HG03196 (cell line): ENCODE results near the gene ANKMY1.
"Not testable (repeated sequence)": the region's sequence is repeated elsewhere in the genome, so short reads cannot be mapped to it uniquely, and the experiment has no call there.

Source experiments
- ATAC-seq: cut with Tn5 transposase; IDR thresholded peaks from one replicate; pipeline ENCODE4 v1.9.1; 2021; ENCODE audit not compliant: unreplicated experiment

Gene ANKMY1

DNA sequence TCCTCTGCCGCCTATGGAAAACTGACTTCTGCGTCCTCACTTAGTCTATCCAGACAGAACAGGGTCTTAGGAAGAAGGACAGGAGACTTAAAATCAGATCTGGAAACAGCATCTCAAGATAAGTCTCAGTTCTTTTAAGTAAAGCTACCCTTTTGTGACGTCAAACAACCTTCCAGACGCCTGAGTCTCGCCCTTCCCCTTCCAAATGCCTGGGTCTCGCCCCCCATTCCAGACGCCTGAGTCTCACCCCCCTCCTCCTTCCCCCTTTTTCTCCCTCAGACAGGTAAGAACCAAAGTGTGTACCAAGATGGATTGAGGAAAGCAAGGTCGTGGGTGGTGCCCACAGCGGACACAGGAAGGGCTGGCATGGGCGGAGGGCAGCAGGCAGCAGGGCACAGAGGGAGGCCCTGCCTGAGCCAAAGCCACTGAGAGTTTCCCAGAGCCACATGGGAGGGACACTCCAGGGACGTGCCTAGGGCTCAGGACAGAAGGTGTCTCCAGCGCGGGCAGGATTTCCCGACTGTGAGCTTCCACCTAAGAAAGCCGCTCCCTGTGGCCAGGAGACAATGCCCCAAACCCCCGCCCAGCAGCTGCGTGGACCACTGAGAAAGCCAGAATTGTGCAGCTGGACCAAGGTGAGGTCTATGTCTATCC, 51.3 kb downstream of the ANKMY1 start:
- no peak for ATAC-seq

DNA sequence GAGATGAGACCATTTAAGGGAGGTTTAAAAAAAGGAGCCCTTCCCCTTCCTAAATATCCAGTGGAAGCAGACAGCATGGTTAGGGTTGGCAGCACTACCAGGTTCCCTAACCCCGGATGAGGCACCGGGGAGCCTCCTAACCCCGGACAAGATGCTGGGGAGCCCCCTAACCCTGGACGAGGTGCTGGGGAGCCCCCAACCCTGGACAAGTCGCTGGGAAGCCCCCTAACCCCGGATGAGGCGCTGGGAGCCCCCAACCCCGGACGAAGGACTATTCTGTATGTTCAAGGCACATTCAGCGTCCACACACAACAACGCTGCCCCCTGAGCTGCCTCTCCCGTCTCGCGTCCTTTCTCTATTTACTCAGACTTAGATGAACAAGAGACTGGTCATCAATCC, 51.9 kb downstream of the ANKMY1 start:
- ATAC-seq: no peak

DNA sequence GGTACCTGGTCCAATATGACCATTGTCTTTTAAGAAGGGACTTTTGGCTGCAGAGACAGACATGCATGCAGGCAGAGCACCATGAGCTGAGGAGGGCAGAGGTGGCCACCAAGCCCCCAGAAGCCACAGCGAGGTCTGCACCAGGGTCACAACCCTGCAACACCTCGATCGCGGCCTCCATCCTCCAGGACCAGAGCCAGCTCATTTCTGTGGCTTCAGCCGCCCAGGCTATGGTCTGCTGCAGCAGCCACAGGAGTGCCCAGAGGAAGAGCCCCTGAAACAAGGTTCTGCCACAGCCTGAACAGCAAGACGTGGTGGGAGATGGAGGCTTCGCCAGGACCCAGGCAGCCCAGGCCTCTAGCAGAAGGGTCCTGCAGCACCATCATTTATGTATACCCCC, 53.9 kb downstream of the ANKMY1 start:
- ATAC-seq: no peak

DNA sequence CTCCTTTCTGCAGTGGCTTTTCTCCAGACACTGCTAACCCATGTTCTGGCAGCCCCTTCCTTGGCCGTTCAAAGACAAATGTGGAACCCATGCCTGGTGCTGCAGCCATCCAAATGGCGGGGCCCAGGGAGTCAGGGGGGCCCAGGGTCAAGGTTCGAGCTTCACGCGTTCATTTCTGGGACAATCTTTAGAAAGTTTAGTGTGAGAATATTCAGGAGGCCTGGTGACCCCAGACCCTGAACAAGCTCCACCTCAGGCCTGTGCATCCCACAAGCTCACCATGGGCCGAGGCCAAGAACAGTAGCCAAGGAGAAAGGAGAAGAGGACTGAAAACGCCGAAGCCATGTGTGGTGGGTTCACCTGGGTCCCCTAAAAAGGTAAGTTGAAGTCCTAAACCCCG, 54.4 kb downstream of the ANKMY1 start:
- ATAC-seq: no peak

DNA sequence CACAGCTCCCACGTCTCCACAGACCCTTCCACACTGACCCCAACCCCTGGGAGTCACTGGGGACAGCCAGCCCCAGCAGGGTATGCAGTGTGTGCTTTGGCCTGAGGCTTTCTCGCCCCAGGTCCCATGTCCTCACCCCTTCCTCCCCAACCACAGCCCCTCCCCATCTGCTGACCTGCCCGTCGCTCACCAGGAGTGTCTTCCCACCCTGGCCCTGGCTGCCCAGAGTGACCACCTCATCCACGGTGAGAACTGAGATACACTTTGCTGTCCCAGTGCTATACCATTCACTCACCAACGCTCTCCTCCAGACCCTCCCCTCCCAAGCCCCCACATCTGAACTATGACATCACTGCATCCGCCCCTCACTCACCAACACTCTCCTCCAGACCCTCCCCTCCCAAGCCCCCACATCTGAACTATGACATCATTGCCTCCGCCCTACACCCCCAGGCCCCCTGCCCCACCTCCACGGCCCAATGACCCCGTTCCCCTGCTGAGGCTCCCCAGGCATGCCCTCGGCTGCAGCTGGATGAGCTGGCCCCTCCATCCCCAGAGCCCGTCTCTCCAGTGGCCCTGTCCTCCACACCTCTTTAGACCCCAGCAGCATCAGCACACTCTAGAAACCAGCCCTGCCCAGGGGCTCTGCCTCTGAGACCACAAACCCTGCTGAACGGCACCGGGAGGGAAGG, 55.2 kb downstream of the ANKMY1 start:
- ATAC-seq: no peak

DNA sequence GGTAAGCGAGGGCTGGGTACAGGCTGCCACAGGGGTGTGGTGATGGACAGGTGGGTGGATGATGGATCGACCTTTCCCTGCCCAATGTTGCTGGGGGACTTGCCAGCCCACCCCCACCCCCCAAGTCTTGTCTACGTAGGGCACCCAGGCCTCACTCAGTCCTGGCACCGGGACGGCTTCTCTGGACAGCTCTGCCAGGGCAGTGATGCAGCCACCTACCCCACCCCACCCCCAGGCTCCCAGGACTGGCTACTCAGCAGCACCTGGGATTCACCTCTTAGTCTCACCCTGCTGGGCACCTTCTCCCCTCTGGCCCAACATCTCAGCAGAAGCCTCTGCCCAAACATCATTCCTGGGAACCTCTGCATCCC, 55.7 kb downstream of the ANKMY1 start:
- no peak for ATAC-seq

DNA sequence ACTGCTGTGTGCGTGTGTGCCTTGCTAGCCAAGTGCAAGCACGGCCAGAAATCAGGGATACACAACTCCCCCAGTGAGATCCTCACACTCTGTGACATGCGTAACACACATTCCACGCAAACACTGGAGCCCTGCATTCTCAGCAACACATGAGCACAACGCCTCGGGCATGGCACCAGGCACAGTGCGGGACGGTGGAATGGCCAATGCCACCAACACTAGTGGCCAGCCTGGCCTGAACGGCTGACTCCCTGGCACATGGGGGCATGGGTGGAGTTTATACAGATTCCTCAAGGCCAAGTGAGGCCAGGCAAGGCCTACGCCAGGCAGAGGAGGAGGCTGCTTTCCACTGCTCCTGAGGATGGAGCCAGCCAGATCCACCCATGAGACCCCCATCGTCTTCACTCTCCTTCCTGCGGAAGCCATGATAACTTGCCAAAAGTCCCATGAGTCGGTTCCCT, 56.2 kb downstream of the ANKMY1 start:
- ATAC-seq: no peak

DNA sequence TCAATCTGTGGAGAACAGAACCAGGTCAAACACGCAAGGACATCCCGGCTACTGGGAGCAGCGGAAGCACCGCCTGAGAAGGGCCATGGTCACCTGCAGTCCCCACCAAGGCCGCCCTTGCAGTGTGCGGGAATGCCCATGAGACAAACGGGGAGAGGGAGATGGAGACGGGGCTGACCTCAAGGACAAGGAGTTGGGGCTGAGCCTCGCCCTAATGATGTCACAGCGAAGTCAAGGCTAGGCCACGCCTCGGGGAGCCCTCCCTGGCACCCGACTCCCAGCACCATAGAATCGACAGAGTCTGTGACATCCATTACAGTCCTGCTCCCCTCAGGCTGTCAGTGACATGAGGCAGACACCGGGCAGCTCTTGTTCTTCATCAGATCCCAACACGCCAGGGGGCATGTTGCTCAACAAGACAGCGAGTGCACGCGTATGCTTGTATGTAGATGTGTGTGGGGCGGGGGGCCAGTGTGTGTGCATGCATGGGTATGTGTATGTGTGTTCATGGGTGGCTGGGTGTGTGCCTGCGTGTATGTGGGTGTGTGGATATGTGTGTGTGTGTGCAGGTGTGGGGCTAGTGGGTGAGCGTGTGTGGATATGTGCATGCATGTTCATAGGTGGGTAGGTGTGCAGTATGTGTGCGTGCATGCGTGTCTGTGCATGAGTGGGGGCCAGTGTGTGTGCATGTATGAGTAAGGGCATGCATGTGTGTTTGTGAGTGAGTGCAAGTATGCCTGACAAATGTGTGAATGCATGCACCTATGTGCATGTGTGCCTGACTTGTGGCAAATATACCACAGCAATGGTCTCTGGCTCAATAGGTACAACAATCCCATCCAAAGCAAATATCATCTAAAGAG, 57.0 kb downstream of the ANKMY1 start:
- ATAC-seq: no peak

DNA sequence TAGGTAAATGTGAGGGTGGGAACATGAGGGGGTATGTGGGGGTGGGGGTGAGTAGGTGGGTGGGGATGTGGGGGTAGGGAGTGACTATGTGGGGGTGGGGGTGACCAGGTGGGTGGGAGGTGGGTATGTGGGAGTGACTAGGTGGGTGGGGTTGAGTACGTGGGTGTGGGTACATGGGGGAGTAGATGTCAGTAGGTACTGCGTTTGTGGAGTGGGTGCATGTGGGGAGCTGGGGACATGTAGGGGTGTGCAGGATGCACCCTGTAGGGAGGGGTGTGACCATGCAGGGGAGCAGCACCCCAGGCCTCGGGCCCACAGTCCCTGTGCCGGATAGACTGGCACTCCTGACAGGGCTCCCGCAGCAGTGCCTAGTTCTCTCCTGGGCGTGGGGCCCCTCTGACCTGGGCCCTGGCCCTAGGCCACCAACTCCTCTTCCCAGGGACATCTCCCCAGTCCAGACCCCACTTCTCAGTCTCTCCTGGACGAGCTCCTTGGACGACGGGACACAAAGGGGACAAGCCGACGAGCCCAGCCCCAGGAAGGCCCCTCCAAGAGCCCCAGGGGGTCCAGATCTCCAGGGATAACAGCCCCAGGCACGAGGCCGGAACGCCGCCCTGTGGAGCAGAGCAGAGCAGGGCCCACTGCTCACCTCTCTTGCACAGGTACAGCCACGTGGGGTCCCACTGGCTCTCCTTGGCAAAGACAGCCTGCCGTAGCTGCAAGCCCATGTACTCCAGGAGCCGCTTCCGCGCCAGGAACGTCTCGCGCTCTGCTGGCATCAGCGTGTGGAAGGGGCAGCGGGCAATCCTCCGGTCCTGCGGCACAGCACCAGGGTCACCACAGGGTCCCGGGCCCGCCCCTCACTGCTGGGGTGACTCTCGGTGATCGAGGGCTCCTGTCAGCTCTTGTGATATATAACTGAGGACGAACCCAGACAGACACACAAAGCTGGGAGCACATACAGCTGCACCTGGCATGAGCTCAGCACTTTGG, 58.2 kb downstream of the ANKMY1 start:
- no peak for ATAC-seq

DNA sequence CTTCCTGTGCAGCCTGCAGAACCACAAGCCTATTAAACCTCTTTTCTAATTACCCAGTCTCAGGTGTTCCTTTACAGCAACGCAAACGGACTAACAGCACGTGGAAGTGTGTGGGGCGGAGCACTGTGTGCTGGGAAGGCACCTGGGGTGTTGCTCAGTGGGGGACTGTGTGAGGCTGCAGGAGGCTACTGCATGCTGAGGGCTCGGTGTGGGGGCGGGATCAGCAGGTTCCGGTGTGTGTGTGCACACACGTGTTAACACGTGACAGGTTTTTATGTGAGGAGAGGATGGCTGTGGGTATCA, 58.9 kb downstream of the ANKMY1 start:
- no peak for ATAC-seq

DNA sequence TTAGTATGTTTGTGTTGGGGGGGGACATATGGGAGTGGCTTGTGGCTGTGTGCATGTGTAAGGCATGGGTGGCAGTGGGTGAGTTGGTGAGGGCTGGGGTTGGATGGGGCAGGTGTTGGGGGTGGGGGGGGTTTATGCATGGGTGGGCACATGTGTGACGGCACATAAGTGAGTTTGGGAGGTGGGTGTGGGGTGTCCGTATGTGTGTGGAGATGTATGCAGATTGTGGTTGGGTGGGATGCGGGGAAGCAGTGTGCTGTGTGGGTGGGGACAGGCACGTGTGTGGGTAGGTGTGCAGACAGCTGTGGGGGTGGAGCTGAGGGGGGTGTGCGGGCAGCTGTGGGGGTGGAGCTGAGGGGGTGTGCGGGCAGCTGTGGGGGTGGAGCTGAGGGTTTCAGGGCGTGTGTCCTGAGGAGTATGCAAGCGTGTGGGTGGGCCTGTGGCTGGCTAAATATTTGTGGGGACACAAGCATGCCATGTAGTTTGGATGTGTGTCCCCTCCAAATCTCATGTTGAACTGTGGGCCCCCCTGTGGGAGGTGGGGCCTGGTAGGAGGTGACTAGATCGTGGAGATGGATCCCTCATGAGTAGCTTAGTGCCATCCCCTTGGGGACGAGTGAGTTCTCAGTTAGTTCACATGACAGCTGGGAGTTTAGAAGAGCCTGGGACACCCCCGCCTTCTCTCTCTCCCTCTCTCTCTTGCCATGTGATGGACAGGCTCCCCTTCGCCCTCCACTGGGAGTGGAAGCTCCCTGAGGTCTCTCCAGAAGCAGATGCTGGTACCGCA, 59.4 kb downstream of the ANKMY1 start:
- no peak for ATAC-seq

DNA sequence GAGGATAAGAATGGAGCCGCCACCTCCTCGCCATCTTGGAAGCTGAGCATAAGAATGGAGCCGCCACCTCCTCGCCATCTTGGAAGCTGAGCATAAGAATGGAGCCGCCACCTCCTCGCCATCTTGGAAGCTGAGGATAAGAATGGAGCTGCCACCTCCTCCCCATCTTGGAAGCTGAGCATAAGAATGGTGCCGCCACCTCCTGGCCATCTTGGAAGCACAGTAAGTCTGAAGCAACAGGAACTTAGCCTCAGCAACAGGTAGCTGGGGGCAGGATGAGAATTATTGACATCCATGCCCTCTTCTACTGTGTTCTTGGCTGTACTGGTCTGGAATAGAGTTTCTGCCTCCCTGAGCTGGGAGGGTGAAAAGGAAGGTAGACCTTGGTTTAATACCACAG, 60.7 kb downstream of the ANKMY1 start:
- ATAC-seq: not testable (repeated sequence)

DNA sequence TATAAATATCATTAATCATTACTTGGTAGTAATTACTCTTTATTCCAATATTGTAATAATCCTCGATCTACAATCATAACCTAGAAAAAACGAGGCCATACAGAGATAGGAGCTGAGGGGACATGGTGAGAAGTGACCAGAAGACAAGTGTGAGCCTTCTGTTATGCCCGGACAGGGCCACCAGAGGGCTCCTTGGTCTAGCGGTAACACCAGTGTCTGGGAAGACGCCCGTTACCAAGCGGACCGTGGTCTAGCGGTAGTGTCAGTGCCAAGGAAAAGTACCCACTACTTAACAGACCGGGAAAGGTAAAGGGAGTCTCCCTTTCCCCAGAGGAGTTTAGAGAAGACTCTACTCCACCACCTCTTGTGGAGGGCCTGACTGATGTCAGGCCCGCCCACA, 62.8 kb downstream of the ANKMY1 start:
- not testable (repeated sequence) for ATAC-seq

DNA sequence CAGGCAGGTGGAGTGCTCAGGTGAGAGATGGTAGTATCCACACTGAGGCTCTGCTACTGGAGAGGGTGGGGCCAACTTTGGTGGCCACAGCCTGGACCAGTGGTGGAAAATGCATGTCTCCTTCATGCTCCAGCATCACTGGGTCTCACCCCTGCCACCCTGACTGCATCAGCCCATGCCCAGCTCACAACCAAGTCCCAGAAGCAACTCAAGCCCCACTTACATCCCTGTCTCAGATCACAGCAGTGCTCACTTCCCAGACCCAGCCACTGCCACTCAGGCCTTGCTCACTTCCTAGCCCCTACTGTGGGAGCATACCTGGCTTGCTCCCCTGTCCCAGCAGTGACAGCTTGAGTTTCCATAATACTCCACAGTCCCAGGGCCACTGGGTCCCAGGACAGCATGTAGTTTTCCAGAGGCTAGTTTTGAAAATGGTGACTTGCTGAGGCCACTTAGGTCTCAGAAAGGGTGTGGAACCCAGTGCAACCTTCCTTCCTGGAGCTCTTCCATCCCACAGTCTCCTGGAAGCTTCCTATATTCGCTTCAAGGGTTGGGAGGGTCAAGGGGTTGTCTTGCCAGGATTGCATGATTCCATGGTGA, 63.5 kb downstream of the ANKMY1 start:
- no peak for ATAC-seq

DNA sequence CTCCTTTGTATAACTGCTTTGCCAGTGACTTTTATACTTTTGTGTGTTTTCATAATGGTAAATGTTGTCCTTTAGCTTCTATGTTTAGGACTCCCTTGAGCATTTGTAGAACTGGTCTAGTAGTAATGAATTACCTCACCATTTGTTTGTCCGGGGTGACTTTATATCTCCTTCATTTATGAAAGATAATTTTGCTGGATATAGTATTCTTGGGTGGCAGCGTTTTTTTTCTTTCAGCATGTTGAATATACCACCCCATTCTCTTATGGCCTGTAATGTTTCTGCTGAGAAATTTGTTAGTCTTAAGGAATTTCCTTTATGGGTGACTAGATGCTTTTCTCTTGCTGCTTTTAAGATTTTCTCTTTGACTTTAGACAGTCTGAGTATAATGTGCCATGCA, 66.3 kb downstream of the ANKMY1 start:
- no peak for ATAC-seq

DNA sequence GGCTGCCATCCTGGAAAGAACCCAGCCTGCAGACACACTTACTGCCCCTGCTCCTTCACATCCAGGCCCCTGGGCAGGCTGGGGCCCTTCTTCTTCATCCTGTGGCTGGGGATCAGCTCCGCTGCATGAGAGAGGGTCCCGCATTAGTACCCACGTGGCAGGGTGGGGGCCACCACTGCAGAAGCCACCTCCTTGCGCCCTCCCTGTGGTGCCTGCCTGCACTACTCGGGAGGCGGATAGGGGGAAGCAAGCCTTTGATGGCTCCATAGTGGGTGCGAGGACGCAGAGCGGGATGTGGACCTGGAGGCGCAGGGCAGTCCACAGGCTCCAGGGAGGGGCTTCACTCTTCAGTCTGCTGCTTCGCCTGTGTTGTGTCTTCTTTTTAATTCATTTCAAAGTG, 75.6 kb downstream of the ANKMY1 start:
- ATAC-seq: no peak

DNA sequence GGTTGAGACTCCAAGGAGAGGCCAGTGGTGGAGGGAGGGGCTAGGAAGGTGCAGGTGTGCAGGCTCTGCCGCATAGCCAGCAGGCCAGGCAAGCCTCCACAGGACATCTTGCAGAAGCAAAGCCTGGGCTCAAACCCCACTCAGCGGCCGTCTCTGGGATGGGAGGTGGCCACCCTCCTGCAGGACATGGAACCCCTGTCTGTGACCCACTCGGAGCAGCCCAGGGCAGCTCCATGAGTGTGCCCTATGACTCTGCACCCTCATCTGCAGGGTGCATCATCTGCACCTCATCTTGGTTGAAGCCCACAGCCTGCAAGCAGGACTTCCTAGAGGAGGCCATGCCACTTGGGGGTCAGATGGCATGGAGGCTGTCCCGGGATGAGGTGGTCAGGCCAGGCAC, 76.1 kb downstream of the ANKMY1 start:
- no peak for ATAC-seq

DNA sequence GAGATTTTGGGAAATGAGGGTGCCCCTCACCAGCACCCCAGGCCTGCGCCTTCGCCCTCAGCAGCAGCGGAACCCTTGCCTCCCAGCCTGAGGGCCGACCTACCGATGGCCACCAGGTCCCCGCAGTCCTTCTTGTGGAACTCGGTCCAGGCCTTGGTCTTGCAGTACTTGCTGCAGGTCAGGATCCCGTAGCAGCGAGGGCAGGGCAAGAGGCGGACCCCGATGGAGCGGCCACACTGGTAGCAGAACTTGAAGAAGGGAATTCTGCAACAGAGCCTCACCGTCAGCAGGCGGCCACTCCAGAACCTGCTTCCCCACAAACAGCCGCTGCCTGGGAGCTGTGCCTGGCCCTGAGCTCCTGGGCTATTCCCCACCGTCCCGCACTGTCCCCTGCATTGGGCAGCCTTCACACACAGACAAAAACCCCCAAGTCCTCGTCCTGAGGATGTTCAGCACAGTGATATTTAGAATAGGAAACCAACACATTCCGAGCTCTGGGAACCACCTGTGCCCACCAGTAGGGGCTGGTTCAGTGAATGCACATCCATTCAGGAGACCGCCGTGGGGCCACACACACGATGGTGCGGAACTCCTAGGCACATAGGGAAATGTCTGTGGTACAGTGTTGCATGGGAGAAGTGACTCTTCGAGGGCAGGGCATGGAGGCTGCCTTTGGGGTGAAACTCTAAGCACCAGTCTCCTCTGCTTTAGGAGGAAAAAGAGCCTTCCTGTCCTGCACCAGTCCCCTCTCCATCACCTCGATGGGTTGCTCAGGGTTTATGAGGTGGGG, 76.8 kb downstream of the ANKMY1 start:
- ATAC-seq: no peak

DNA sequence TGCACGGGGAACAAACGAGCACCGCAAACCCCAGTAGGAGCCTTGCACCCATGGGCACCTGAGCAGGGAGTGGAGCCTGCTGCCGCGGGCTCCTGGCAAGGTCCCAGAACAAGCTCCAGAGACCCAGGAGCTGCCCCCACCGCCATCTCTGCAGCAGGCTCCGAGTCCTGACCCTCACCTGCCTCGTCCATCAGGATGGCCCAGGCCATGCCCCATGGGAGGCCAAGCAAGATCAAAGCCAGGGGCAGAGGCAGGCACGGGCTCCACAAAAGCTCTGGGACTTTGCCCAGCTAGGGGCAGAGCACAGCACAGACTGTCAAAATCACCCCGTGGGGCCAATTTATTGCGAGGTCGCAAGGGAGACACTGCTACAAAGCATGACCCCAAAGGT, 78.7 kb downstream of the ANKMY1 start:
- no peak for ATAC-seq
